Esophagus muscularis mucosa (tissue), 3 donors: ENCODE measurements around the gene RFPL1.

ENCODE experiments used
- CTCF ChIP-seq, 3 experiments: fragments of 200-600 bp in 2 of 3; fragments of 450-650 bp in 1 of 3; sonication (generic) in 2 of 3; IDR thresholded peaks; one replicate each; pipeline ENCODE4 v1.5.1; 2017 to 2019; ENCODE audit warnings: antibody characterized with exemption in 3 of 3, mild to moderate bottlenecking in 2 of 3, moderate library complexity in 1 of 3
- POLR2A ChIP-seq: fragments of 450-650 bp; IDR thresholded peaks from one replicate; pipeline ENCODE4 v1.6.1; 2017; ENCODE audit warnings: antibody characterized with exemption, moderate library complexity, mild to moderate bottlenecking, low read depth
- POLR2AphosphoS5 ChIP-seq, 2 donors: sonication (generic); formaldehyde crosslinking; IDR thresholded peaks; one replicate each; pipeline ENCODE4 v1.6.1; 2017; ENCODE audit warnings: antibody characterized with exemption in 2 of 2

- TF ChIP-seq CTCF (IDR thresholded peaks at IDR 0.05) (no peak), POLR2AphosphoS5 (IDR thresholded peaks at IDR 0.05) (no peak), POLR2A (no peak)
Observed at GRCh38 chr22:29478326-29479276, 40.2 kb downstream of the RFPL1 start.
